ENCODE results near the gene PTPRT. TPM values are rescaled to one million over a fixed set of nuclear protein-coding genes. Genes with fewer than 3 reads are reported as not detected.

PTPRT gene
- total RNA-seq, 1 experiment from 2014 or later = not detected

GRCh38 chr20:43138061-43138770 lies 51.5 kb downstream of the PTPRT start:
- no peak for DNase-seq (ENCODE audit: low spot score)
- TF ChIP-seq EZH2 (IDR thresholded peaks at IDR 0.05; ENCODE audit: borderline replicate concordance, low read depth, low read length, poor library complexity, severe bottlenecking) (no peak), CTCF (conservative IDR thresholded peaks at IDR 0.05; ENCODE audit: low read depth, low read length) (no peak)
- CTCF ChIA-PET = no interaction called here
- BruUV-seq (replicated peaks) = no TSS peak
- Histone ChIP-seq H3K4me3 (ENCODE audit: low read depth, low read length, poor library complexity, severe bottlenecking) (no peak overlapping the region), H3K27me3 (replicated peaks; ENCODE audit: insufficient read depth, low read depth, low read length, poor library complexity) (peaks cover 10% of the 10 kb centered on the region), H3K27ac (ENCODE audit: low read depth, low read length, poor library complexity, severe bottlenecking) (no peak overlapping the region), H3K36me3 (ENCODE audit: insufficient read depth, low read length, poor library complexity, severe bottlenecking) (no peaks in the 10 kb centered on the region), H3K9me3 (ENCODE audit: low read depth, low read length, poor library complexity, severe bottlenecking) (no peaks in the 10 kb centered on the region), H3K4me1 (ENCODE audit: insufficient read depth, low read length, poor library complexity, severe bottlenecking) (no peaks in the 10 kb centered on the region)
- POLR2A ChIA-PET (ENCODE audit: low non-redundant PET) = no interaction called here
- intact Hi-C loops (cut with micrococcal nuclease; ENCODE audit: unreplicated experiment) = no loop called here

GRCh38 chr20:43137160-43137559 lies 52.5 kb downstream of the PTPRT start:
- DNase-seq (ENCODE audit: low spot score) = no peak
- intact Hi-C loops (cut with micrococcal nuclease; ENCODE audit: unreplicated experiment) = no loop called here
- Histone ChIP-seq H3K4me3 (ENCODE audit: low read depth, low read length, poor library complexity, severe bottlenecking) (no peak overlapping the region), H3K9me3 (ENCODE audit: low read depth, low read length, poor library complexity, severe bottlenecking) (no peaks in the 10 kb centered on the region), H3K4me1 (ENCODE audit: insufficient read depth, low read length, poor library complexity, severe bottlenecking) (no peaks in the 10 kb centered on the region), H3K27me3 (replicated peaks; ENCODE audit: insufficient read depth, low read depth, low read length, poor library complexity) (peaks cover 20% of the 10 kb centered on the region), H3K27ac (ENCODE audit: low read depth, low read length, poor library complexity, severe bottlenecking) (no peak overlapping the region), H3K36me3 (ENCODE audit: insufficient read depth, low read length, poor library complexity, severe bottlenecking) (no peaks in the 10 kb centered on the region)
- no peak for TF ChIP-seq CTCF (conservative IDR thresholded peaks at IDR 0.05; ENCODE audit: low read depth, low read length)
- TF ChIP-seq EZH2 (IDR thresholded peaks at IDR 0.05; ENCODE audit: borderline replicate concordance, low read depth, low read length, poor library complexity, severe bottlenecking) = no peak
- ChIA-PET POLR2A (ENCODE audit: low non-redundant PET) (no interaction called here), CTCF (no interaction called here)
- no TSS peak for BruUV-seq (replicated peaks)

GRCh38 chr20:43124241-43124640 lies 65.5 kb downstream of the PTPRT start:
- Histone ChIP-seq H3K27ac (ENCODE audit: low read depth, low read length, poor library complexity, severe bottlenecking) (no peak overlapping the region), H3K36me3 (ENCODE audit: insufficient read depth, low read length, poor library complexity, severe bottlenecking) (no peaks in the 10 kb centered on the region), H3K9me3 (ENCODE audit: low read depth, low read length, poor library complexity, severe bottlenecking) (no peaks in the 10 kb centered on the region), H3K4me3 (ENCODE audit: low read depth, low read length, poor library complexity, severe bottlenecking) (no peak overlapping the region), H3K27me3 (replicated peaks; ENCODE audit: insufficient read depth, low read depth, low read length, poor library complexity) (peaks cover 21% of the 10 kb centered on the region), H3K4me1 (ENCODE audit: insufficient read depth, low read length, poor library complexity, severe bottlenecking) (no peaks in the 10 kb centered on the region)
- TF ChIP-seq EZH2 (IDR thresholded peaks at IDR 0.05; ENCODE audit: borderline replicate concordance, low read depth, low read length, poor library complexity, severe bottlenecking) = no peak
- no peak for TF ChIP-seq CTCF (conservative IDR thresholded peaks at IDR 0.05; ENCODE audit: low read depth, low read length)
- intact Hi-C loops (cut with micrococcal nuclease; ENCODE audit: unreplicated experiment) = no loop called here
- DNase-seq (ENCODE audit: low spot score) = no peak
- POLR2A ChIA-PET (ENCODE audit: low non-redundant PET) = no interaction called here
- BruUV-seq (replicated peaks) = no TSS peak
- CTCF ChIA-PET = no interaction called here
